ENCODE results near the gene DTX1.

DTX1 gene

DNA sequence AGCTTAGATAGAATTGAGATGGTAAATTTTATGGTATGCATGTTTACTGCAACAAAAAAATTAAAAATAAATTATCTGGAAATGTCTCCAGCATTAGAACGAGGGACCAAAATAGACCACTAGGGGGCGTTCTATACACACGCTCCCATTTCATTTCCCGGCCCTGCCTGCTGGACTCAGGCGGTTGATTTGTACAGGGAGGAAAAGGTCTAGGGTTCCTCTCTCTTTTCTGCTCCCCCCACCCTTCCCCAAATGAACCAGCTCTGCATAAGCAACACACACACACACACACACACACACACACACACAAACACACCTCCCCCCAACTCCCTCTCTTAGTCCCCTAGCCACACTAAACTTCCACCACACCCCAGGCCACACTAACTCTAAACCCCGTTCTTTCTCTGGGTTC is 7.8 kb upstream of the DTX1 start (continued):
- TF ChIP-seq ZNF398 (tag by site-specific recombination; IDR thresholded peaks at IDR 0.05) (peak; percentile 70), EGR2 (tag by site-specific recombination; IDR thresholded peaks at IDR 0.05; ENCODE audit: low read depth) (no peak), BCL11A (tag by site-specific recombination; IDR thresholded peaks at IDR 0.05; ENCODE audit: low read depth) (0 out of 2 replicates have a peak, but pooled peaks have one; percentile 22), ZBTB48 (tag by site-specific recombination; IDR thresholded peaks at IDR 0.05) (peak; percentile 89), ZNF510 (tag by site-specific recombination; IDR thresholded peaks at IDR 0.05; ENCODE audit: insufficient replicate concordance) (no peak), PRDM10 (tag by site-specific recombination; IDR thresholded peaks at IDR 0.05) (peak; percentile 31; the same call in 1 of the 2 replicates)

- H3K27ac ChIP-seq (ENCODE audit: extremely low read depth, low read depth, low read length) = no peak overlapping the region
- CTCF ChIA-PET = interaction anchor here (0.6 to 3.9 kb wide), 15 partner anchors 9 to 261 kb away, joined by 3 to 41 read pairs (median 4); no protein-coding TSS in a partner anchor
These were observed 6.4 kb upstream of the DTX1 start for GRCh38 chr12:113049976-113050742.

DNA sequence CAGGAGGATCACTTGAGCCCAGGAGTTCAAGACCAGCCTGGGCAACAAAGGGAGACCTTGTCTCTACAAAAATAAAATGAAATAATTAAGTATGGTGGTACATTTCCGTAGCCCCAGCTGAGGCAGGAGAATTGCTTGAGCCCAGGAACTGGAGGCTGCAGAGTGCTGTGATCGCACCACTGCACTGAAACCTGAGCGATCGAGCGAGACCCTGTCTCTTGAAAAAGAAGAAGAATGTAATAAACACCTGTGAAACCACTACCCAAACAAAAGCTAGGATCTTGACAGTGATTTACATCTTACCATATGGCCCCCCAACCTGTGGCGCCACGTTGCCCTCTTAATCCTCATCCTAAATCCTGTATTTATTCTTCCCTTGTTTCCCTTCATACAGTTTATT is 5.7 kb upstream of the DTX1 start:
- no peak overlapping the region for H3K27ac ChIP-seq (ENCODE audit: extremely low read depth, low read depth, low read length)
- ChIA-PET CTCF (interaction anchor here (0.6 to 3.9 kb wide), 9 partner anchors 11 to 128 kb away, joined by 3 to 41 read pairs (median 4); no protein-coding TSS in a partner anchor), POLR2A (no interaction called here)
- TF ChIP-seq FEZF1 (tag by site-specific recombination; IDR thresholded peaks at IDR 0.05) (no peak), ZNF621 (tag by site-specific recombination; IDR thresholded peaks at IDR 0.05) (no peak), ZNF654 (tag by site-specific recombination; IDR thresholded peaks at IDR 0.05; ENCODE audit: low read depth) (no peak), BCL6B (tag by site-specific recombination; IDR thresholded peaks at IDR 0.05) (no peak), ZNF2 (tag by site-specific recombination; IDR thresholded peaks at IDR 0.05) (no peak), ZNF37A (tag by site-specific recombination; IDR thresholded peaks at IDR 0.05) (no peak), ZEB2 (tag by site-specific recombination; IDR thresholded peaks at IDR 0.05) (no peak), ZNF747 (tag by site-specific recombination; IDR thresholded peaks at IDR 0.05) (no peak), KLF9 (tag by site-specific recombination; IDR thresholded peaks at IDR 0.05; ENCODE audit: low read depth) (no peak), ZNF140 (tag by site-specific recombination; IDR thresholded peaks at IDR 0.05) (no peak), ZNF837 (tag by site-specific recombination; IDR thresholded peaks at IDR 0.05) (no peak)
- no peaks in the 10 kb centered on the region for H3K4me1 ChIP-seq (ENCODE audit: control insufficient read depth, insufficient read depth, low read length)
- no peaks in the 10 kb centered on the region for H3K9me3 ChIP-seq (ENCODE audit: control insufficient read depth, insufficient read depth, low read depth, low read length)
- H3K4me3 ChIP-seq (ENCODE audit: low read depth, low read length) = no peak overlapping the region
- no peaks in the 10 kb centered on the region for H3K36me3 ChIP-seq (ENCODE audit: control insufficient read depth in 2 of 2, insufficient read depth in 1 of 2, low read length in 2 of 2)

More at GRCh38 chr12:113049976-113050742, 6.4 kb upstream of the DTX1 start:
- no peak overlapping the region for H3K4me3 ChIP-seq (ENCODE audit: low read depth, low read length)
- no peaks in the 10 kb centered on the region for H3K36me3 ChIP-seq (ENCODE audit: control insufficient read depth in 2 of 2, insufficient read depth in 1 of 2, low read length in 2 of 2)
- H3K4me1 ChIP-seq (ENCODE audit: control insufficient read depth, insufficient read depth, low read length) = no peaks in the 10 kb centered on the region
- TF ChIP-seq ZNF10 (tag by site-specific recombination; IDR thresholded peaks at IDR 0.05) (no peak), ZNF121 (tag by site-specific recombination; IDR thresholded peaks at IDR 0.05) (0 out of 2 replicates have a peak, but pooled peaks have one; percentile 26), ZNF514 (tag by site-specific recombination; IDR thresholded peaks at IDR 0.05) (no peak), ZNF544 (tag by site-specific recombination; IDR thresholded peaks at IDR 0.05) (no peak)
- TF ChIP-seq, protein P1, sequence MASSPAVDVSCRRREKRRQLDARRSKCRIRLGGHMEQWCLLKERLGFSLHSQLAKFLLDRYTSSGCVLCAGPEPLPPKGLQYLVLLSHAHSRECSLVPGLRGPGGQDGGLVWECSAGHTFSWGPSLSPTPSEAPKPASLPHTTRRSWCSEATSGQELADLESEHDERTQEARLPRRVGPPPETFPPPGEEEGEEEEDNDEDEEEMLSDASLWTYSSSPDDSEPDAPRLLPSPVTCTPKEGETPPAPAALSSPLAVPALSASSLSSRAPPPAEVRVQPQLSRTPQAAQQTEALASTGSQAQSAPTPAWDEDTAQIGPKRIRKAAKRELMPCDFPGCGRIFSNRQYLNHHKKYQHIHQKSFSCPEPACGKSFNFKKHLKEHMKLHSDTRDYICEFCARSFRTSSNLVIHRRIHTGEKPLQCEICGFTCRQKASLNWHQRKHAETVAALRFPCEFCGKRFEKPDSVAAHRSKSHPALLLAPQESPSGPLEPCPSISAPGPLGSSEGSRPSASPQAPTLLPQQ (tag by site-specific recombination; IDR thresholded peaks at IDR 0.05) = no peak
- no peaks in the 10 kb centered on the region for H3K9me3 ChIP-seq (ENCODE audit: control insufficient read depth, insufficient read depth, low read depth, low read length)
- POLR2A ChIA-PET = no interaction called here

Measured in HEK293 (cell line).